ENCODE results near the gene DPP6.
A peak's percentile ranks its signal among the peaks of the same experiment; 100 is the strongest.

DPP6 gene

DNA sequence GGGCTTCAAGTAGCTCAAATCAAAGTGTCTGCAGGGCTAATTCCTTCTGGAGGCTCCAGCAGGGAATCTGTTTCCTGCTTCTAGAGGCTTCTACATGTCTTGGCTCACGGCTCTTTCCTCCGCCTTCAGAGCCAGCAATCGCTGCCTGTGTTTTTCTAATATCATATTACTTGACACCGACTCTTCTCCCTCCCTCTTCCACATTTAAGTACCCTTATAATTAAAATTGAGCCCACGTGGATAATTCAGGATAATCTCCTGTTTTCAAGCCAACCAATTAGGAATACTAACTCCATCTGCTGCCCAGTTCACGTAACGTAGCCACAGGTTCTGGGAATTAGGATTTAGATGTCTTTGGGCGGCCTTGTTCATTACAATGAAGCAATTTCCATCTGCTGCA is 372.2 kb downstream of the DPP6 start:
- peak; percentile 58 for DNase-seq

DNA sequence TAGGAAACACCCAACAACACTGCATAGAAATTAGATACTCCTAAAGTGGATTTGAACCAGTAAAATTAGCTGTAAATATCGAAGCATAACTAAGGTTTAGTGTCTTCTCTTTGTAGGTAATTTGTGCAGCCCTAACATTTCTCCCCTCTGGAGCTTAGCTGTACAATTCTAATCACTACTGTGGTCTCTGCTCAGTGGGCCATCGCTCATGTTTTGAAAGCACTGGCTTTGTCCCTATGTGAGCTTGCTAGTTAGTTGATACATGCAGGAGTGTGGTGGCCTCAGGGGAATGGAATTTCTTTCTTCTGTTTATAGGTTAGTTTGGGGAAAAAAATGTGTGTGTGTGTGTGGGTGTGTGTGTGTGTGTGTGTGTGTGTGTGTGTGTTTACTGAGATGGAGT is 373.1 kb downstream of the DPP6 start:
- no peak for DNase-seq

DNA sequence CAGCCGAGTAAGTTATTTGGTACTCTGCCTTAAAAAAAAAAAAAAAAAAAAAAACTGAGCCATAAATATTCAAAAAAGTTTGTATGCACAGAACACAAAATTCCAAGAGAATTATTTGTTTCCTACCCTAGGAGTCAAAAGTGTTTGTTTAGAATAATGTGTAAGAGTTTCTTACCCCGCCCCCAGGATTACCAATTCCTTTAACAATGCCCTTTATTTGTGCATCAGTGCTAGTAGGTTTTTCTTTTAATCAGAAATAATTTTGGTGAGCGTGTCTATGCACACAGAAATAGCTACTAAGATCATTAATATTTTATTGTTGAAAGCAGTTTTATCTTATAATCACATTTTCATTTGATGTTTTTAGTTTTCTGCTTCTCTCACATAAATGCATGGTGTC is 374.6 kb downstream of the DPP6 start:
- no peak for DNase-seq

DNA sequence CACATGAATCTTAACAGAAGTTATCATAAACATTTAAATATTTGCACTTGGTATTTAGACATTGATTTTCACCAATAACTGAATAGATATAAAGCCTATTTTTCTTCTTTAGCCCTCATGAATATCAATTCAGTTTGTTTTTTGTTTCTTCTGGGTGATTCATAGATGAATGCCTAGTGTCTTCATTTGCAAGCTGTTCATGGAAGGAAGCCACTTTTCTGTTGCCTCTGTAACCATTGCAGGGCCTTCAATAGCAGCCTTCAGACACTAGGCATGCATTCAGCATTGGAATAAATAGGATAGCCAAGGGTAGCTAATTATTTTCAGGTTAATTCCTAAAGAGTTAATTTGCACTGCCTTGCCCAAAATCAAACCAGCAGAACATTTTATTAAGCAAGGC is 375.3 kb downstream of the DPP6 start:
- no peak for DNase-seq

DNA sequence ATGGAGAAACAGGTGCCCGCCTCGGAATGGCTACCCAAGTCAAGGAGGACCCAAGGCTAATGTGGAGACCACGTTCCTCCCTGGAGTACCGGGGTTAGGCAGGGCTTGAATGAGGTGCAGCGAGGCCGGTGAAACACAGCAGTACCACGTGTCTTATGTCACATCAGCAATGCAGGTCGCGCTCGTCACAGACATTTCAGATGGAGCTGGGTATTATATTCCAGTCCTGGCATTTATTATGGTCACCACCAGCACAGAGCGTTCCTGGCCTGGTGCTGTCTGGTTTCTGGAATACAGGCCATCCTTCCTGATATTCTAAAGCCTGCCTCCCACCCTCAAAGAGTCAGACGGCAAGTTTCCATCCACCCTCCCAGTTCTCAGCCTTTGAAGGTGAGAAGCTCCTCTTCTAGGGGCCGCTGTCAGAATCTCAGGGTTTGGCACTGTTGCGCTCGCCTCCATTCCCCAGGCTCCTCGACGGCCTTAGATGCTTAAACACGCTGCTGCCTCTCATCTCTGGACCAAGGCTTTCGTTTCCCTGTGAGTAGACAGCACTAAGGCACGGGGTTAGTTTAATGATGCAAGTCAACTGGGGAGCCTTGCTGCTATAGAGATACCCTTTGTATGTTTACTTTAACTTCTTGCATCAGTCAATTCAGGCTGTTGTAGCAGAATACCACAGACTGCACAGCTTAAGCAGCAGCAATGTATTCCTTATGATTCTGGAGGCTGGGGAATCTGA is 377.6 kb downstream of the DPP6 start:
- DNase-seq, result no peak

DNA sequence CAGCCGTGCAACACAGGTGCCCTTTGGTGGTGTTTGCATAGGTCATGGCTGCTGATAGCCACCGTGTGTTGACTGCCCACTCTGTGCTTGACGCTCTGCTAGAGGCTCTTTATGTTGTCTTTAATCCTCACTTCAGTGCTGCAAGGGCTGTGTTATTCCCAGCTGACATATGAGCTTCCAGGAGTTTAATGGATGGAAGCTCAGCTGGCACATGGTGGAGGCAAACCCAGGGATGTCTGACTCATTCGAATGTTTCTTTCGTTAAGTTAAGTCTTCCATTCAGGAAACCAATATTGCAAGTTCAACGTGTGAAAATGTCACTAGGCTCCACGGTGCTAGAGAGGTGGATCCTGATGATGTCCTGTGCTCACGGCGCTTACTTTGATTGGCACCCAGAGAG is 378.4 kb downstream of the DPP6 start:
- no peak for DNase-seq

DNA sequence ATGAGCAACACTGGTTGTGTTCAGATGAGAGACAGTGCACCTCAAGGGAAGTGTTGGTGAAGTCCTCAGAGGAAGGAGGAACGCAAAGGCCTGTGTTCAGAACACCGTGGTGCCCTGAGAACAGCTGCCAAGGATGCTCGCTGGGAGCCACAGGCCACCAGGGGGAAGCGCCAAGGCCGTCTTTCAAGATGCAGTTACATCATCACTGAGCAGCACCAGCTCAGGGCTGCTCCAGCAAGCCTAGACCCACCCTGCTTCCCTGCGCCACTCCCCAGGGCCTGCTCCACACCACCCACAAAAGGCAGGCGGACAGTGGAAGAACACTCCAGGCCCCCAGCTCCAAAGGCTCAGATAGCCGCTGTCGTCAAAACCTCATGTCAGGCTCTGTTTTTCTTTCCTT is 378.8 kb downstream of the DPP6 start:
- no peak for DNase-seq

DNA sequence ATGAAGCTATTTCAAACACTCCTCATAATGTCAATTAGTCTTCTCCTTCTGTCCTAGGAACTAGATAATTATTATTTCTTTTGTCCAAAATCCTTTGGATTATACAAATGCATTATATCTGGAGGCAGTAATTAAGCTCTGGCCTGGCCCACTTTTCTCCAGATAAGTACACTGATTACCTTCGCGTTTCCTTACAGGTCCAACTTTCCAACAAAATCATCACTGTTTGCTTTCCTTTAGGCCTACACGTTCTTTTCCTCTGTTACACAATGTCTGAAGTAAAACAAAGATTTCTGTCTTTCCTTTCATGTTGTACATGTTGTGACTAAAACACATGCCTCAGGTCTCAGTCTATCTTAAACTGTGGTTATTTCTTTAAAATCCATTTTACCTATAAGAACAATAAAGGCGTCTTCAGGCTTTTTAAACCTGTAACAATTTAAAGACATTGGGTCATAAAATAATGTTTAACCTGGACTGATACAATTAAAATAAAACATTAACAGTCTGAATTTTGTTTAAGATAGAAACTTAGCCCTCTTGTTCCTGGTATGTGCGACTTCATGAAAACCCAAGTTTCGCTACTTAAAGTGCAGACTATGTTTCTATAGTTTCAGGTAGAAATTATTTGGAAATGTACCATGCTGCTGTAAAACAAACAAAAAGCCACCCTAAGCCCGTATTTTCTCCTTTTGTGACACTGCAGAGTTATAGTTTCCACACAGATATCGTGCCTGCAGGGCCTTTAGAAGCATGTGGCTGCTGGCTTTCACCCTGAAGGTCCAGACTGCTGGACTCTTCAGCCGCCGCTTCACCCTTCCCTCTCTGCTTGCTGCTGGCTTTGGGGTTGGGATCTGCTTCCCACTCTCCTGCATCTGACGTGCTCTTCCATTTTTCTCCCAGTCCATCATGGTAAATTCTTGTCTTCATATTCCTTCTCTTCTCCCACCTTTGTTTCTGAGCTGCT is 381.7 kb downstream of the DPP6 start:
- DNase-seq, result no peak

DNA sequence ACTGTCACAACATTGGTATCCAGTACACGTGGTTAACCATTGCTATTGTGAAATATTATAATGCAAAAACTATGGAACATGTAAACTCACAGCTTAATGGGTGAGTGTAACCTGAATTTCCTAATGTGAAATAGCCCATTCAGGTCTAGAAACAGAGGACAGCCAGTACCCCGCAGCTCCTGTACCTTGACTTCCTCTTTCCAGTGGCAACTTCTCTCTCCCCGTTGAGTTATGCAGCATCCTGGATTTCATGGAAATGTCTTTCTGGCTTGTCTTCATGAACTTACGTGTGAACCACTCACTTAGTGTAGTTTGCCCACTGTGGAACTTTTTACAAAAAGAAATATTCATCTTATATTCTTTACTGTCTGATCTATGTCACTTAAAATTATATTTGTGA is 384.4 kb downstream of the DPP6 start:
- DNase-seq, result no peak

DNA sequence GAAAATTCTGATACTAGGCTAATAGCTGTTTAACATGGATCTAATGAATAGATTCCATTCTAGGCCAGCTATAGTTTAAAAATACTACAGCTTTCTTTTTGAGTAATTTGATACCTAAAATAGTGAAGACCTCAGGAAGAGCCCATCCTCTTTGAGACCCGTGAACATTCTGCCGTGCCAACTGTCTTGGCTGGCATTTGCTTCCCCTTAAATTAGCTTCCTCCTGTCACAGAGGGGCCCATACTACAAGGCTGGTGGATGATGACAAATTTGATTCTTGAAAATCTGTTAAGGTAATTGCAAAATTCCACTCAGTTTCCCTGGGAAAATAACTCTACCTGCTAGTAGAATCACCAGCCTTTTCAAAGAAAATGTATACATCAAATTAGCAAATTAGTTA is 385.0 kb downstream of the DPP6 start:
- DNase-seq, result no peak

DNA sequence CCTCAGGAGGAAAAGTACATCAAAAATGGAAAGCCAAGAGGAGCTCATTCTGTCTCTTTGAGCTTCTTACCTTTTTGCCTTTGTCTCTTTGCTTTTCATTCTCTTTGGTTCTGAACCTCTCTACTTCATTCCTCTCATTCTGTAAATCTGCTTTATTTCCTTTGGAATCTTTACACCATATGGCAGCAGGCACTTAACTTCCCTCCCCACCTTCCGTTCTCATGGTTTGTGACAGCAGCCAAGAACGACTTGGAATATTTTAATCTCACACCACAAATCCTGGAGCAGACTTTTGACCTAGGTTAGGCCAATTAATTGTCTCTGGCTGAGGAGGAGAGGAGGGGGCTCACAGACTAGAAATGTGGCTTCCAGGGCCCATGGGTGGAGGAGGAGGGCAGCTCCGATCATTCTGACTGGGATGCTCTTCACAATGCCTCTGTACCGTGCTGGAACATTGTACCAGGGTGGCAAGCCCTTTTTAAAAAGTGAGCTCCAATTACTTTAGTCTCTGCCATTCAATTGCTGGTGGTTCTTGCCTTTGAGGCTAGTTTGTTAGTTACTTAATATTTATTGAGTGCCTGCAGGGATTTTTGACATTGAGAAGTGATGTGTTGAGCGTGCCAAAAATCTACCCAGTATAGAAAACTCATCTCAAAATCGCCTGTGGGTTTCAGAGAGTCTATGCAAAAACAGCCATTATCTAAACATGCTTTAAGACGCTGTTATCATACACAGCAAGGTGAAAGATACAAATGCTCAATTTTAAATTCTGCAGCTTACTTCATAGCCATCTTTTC is 386.6 kb downstream of the DPP6 start:
- DNase-seq, result no peak

DNA sequence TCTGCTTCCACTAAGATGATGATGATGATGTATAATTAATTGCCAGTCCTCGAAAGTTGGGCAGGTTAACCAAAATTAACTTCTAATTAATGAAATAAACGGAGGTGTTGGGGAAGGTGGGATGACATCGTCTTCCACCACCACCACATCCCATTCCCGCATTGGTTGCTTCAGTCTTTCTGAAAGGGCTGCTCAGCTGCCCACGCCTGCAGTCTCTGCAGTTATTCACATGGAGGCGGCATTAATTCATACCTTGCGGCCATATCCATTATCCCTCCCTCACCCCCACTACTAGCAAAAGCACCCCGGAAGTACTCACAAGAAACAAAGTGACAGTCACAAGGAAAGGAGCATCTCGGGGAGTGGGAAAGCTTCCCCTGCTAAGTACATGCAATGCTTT is 387.9 kb downstream of the DPP6 start:
- DNase-seq, result no peak

DNA sequence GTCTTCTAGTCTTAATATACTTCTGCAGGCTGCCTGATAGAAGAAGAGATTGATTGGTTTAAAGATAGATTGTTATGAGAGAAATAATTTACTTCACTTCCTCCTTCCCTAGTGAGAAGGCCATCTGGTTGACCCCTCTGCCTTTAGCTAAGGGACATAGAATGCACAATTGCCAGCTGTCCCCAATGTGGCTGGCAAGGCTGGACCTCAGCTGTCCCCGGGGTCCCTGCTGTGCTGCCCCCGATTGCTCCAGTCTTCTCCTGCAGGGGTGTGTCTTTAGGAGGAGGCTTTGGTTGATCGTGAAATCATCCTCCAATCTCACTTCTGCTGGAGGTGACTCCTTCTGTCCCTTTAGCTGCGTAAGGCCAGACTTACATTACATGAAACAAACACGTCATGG is 388.5 kb downstream of the DPP6 start:
- DNase-seq, result no peak

DNA sequence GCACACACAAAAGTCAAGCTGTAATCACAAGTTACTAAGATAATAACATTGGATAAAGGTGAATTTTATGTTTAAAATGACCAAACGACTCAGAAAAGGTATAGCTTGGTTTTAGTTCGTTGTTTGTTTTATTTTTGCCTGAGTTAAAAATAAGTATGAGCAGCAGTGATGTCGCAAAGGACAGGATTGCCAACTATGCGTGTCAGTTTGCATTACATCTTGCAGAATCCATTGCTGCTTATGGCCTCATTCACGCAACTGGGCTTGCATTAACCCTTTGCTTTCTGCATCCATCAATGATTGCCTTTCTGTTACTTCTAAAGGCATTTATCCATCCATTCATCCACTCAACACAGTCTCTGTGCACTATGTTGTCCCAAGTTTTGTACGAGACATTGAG is 389.6 kb downstream of the DPP6 start:
- DNase-seq, result no peak

DNA sequence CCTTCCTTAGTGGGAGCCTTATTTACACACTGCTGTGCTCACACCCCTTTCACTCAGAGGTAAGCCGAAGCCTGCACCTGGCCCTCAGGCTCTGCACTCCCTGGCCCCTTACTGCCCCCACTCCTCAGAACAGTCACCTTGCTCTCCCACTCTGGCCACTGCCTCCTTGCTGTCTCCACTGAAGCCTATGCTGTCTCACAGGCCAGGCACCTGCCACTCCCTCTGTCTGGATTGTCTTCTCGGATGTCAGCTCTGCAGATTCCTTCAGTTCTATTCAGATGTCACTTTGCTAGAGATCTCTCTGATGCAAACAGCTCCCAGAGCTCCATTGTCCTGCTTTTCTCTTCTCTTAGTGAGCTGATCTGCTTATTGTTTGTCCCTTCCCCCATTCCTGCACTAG is 390.7 kb downstream of the DPP6 start:
- no peak for DNase-seq

DNA sequence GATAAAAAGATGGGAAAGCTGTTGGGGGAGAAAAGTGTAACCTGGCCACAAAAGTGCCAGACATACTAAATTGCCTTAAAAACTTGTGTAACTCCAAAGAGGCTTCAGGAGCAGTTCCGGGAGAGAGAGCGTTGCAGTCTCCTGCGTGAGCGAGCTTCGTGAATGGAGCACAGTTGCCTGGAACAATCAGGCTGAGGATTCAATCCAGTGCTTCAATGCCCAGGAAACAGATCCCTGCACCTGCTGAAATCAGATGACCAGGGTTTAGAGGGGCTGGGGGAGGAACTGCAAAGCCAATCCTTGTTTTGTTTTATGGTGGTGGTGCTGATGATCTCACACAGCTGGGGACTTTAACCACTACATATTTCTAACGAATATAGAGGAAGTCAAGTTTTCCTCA is 398.3 kb downstream of the DPP6 start:
- no peak for DNase-seq

DNA sequence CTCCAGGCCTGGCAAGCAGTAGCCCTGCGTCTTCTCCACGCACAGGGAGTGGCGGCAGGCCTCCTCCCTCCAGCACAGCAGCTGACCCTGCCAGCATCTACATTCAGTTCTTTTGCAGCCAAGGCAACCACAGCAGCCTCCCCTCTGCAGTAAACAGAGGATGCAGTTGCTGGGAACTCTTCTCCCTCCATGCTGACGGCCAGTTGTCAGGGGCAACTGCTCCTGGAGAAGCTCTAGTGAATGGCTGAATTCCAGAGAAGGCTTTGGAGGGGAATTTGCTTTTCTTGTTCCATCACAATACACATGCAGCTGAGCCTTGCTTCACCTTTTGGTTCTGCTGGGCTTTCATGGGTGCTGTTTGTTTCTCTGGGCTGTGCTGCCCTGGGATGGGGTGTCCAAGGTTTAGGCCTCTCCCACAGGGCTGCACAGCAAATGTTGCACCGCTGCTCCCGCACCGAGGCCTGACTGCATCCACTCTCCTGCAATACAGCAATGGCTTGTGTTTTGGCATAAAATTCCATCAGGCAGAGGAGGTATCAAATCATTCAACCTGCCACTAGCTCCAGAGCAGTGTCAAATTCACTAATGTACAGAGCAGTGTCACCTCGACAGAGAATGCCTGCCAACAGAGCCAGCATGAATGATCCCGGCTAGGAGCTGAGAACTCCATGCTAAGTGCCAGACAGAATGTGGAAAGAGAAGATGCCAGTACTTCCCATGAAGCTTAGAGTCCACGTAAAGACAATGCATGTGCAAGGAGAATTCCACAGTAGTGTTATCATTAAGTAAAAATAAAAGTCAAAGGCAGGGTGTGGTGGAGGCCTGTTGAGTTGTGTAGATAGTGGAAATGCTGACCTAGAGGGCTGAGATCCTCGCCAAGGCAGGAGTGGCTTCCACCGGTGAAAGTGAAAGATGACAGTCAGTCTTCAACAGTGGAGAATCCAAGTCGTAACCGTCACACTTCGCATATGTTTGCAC is 399.6 kb downstream of the DPP6 start:
- DNase-seq, result peak; percentile 14

DNA sequence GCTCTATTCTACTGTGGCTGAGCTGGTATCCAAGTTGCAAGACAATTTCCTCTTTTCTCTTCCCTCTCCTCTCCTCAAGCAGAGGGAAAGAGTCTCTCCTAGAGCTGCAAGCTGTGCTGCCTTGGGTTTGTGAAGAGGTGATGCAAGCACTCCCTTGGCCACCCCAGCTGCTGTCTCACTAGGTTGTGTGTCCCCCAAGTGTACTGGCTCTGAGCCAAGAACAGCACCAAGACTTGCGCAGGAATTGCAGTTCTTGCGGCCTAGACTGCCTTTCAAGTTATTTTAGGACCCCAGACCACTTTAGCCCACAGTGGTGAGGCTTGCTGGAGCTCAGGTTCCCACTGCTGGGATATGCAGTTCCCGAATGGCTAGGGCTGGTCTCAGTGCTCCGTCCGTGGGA is 411.6 kb downstream of the DPP6 start:
- no peak for DNase-seq

DNA sequence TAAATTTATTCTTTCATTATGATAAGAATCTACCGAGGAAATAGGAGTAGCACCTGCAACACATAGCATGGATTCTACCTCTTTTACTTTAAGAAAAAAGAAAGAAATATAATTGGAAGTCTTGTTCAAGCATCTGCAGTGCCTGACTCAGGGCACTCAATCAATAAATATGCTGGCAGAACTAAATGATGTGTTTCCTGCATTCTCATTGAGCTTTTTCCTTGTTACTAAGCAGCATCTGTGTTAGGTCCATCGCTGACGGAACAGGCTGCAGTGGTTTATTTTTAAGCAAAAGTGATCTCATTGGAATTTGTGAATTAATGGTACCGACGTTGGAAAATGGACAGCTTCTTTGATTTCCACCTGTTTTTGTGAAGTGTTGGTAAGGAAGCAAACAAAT is 417.5 kb downstream of the DPP6 start:
- DNase-seq, result no peak

DNA sequence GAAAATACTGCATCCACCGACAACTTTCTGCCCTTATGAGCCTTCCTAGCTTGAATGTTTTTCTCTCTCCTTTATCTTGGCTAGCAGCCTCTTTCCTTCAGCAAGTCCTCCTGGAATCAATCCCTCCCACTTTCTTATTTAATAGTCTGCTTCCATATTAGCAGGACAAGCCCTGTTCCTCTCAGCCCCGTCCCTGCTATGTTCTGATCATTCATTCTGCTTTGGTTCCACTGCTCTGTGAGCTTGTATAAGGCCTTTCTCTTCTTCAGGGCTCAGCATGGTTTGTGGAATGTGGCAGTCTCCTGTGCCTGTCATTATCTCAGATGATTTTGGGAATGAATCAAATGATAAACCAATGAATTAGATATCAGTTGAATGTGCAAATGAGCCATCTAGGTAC is 420.1 kb downstream of the DPP6 start:
- no peak for DNase-seq

DNA sequence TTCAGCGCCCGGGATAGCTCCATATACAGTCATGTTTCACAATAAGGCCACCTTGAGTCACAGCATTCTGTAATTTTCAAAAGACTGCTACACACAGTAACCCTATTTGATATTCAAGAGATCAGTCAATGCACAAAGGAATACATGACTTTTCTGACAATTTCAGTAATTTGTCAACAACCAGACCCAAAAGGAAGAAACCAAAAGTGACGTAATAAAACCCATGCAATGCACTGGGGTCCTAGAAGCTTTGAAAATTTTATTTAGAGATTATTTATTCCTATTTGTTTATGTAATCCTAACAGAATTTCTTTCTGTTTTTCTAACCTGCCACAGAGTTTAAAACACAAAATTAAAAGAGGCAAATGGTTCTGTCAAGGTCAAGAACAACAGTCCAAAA is 421.2 kb downstream of the DPP6 start:
- no peak for DNase-seq

DNA sequence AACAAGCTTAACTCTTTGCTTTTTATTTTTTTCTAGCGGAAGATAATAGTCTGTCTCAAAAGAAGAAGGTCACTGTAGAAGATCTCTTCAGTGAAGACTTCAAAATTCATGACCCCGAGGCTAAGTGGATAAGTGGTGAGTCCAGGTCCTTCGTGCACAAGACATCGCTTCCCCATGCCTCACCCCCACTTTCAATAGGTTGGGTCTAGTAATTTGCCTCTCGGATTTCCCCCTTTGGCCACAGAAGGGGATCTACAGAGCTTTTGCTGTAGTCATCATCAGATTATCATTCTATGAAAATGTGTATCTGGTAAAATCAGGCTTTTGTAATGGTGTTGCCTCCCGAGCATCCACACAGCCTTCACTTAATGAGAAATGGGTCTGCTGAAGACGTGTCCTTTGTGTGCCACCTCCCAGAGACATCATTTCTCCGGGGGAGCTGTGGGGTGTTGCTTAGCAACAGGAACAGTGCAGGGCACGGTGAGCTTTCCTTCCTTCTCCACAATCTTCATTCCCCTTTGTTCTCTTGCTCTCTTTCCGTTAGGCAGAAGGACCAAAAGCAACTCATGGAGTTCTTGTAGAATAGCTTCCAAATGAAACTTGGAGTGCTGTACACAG is 422.8 kb downstream of the DPP6 start:
- DNase-seq, result no peak

All from NCI-H1092 (cell line).